GM21423 (cell line): ENCODE data around the gene GPR68.
"Not testable (repeated sequence)": the region's sequence is repeated elsewhere in the genome, so short reads cannot be mapped to it uniquely, and the experiment has no call there.

ENCODE experiments used
- ATAC-seq: cut with Tn5 transposase; IDR thresholded peaks from one replicate; pipeline ENCODE4 v1.9.1; 2021; ENCODE audit warnings: mild to moderate bottlenecking, moderate library complexity; ENCODE audit not compliant: unreplicated experiment

Gene GPR68

GRCh38 chr14:91200802-91201201 lies 43.7 kb downstream of the GPR68 start:
- ATAC-seq, result not testable (repeated sequence)

- no peak for ATAC-seq
These were observed 46.9 kb downstream of the GPR68 start for GRCh38 chr14:91197631-91198030.

- ATAC-seq, result no peak
These were observed 48.6 kb downstream of the GPR68 start for GRCh38 chr14:91195881-91196280.

- no peak for ATAC-seq
These were observed 51.4 kb downstream of the GPR68 start for GRCh38 chr14:91193069-91193468.

- ATAC-seq, result no peak
These were observed 53.7 kb downstream of the GPR68 start for GRCh38 chr14:91190853-91191252.

- ATAC-seq, result no peak
These were observed 57.2 kb downstream of the GPR68 start for GRCh38 chr14:91187271-91187670.

- ATAC-seq, result no peak
These were observed 57.9 kb downstream of the GPR68 start for GRCh38 chr14:91186515-91187066.

- no peak for ATAC-seq
These were observed 58.8 kb downstream of the GPR68 start for GRCh38 chr14:91185721-91186120.

GRCh38 chr14:91184559-91184958 lies 59.9 kb downstream of the GPR68 start:
- ATAC-seq, result no peak

GRCh38 chr14:91182753-91183152 lies 61.8 kb downstream of the GPR68 start:
- ATAC-seq, result not testable (repeated sequence)
